ENCODE measurements around the gene WDR91. TPM values are rescaled to one million over a fixed set of nuclear protein-coding genes. Genes with fewer than 3 reads are reported as not detected.

WDR91 gene
- total and polyA plus RNA-seq, 2 donors (not counting 3 experiments of a cell fraction or from before 2014, with no cell fraction given), result 6.7 to 7.0 TPM

- Histone ChIP-seq H3K36me3 (ENCODE audit: control insufficient read depth in 2 of 2, extremely low read depth in 1 of 2, insufficient read depth in 2 of 2, low read length in 2 of 2) (peaks cover 4% of the 10 kb centered on the region in 2 experiments), H4K20me1 (replicated peaks; ENCODE audit: control insufficient read depth, extremely low read depth, insufficient read depth, low read length) (no peaks in the 10 kb centered on the region), H3K9ac (replicated peaks; ENCODE audit: extremely low read depth, insufficient read depth, low read length) (no peak overlapping the region), H2AFZ (ENCODE audit: low read depth, low read length) (no peak overlapping the region), H3K9me1 (replicated peaks; ENCODE audit: control insufficient read depth, extremely low read depth, insufficient read depth, low read length) (no peaks in the 10 kb centered on the region), H3K79me2 (ENCODE audit: control insufficient read depth, insufficient read depth, low read length) (peaks cover 3% of the 10 kb centered on the region), H3K9me3 (replicated peaks; ENCODE audit: control insufficient read depth, insufficient read depth, low read length) (no peaks in the 10 kb centered on the region), H3K4me1 (ENCODE audit: control insufficient read depth, extremely low read depth, insufficient read depth, low read length) (peaks cover 28% of the 10 kb centered on the region), H3K4me2 (ENCODE audit: insufficient read depth, low read length) (no peak overlapping the region), H3K27me3 (ENCODE audit: control insufficient read depth in 2 of 2, insufficient read depth in 2 of 2, low read length in 2 of 2) (no peaks in the 10 kb centered on the region), H3K27ac (ENCODE audit: insufficient read depth, low read depth, low read length) (peak overlapping the region; percentile 19), H3K4me3 (replicated peaks in 1 of 3; ENCODE audit: insufficient read depth in 1 of 3, low read depth in 1 of 3, low read length in 3 of 3) (no peak overlapping the region)
- dilution Hi-C loops (cut with MboI; ENCODE audit: extremely low pct_ligation_motif_present, low sequenced_read_pairs), result no loop called here
- peak; percentile 43 for FAIRE-seq
- ChIA-PET CTCF (interaction anchor here (1.6 kb wide), 1 partner anchor 19 kb away, joined by 4 read pairs; the partner anchor contains the start of gene TMEM140), POLR2A (no interaction called here)
- intact Hi-C loops (cut with micrococcal nuclease), result loop anchor here (10.0 kb wide), 1 partner anchor 472 kb away; no protein-coding TSS in a partner anchor
- BruUV-seq (replicated peaks), result no TSS peak
- DNase-seq (ENCODE audit: low read depth, low spot score), result peak; percentile 94
- no peak for TF ChIP-seq EZH2 (IDR thresholded peaks at IDR 0.05; ENCODE audit: borderline replicate concordance, low read depth, low read length, severe bottlenecking)
- no peak for TF ChIP-seq CTCF (IDR thresholded peaks at IDR 0.05; ENCODE audit: extremely low read depth in 1 of 2, insufficient read depth in 1 of 2, low read depth in 1 of 2, low read length in 2 of 2)
- TF ChIP-seq FOS (IDR thresholded peaks at IDR 0.05; ENCODE audit: borderline replicate concordance, insufficient read depth, low read length), result no peak
- no peak for TF ChIP-seq POLR2AphosphoS5 (IDR thresholded peaks at IDR 0.05; ENCODE audit: insufficient read depth, low read depth, low read length)
- no peak for TF ChIP-seq MAX (IDR thresholded peaks at IDR 0.05; ENCODE audit: insufficient read depth, insufficient read length)
- TF ChIP-seq JUN (IDR thresholded peaks at IDR 0.05; ENCODE audit: borderline replicate concordance, insufficient read depth, insufficient read length, low read depth), result no peak
- TF ChIP-seq POLR2A (IDR thresholded peaks at IDR 0.05; ENCODE audit: low read depth, low read length), result no peak
- no peak for TF ChIP-seq GATA2 (IDR thresholded peaks at IDR 0.05; ENCODE audit: insufficient read depth, insufficient read length, low read depth, low read length)
- no peak for TF ChIP-seq MYC (IDR thresholded peaks at IDR 0.05; ENCODE audit: low read depth, low read length)
Measured at GRCh38 chr7:135166338-135166990, 44.9 kb downstream of the WDR91 start.

Data from endothelial cell of umbilical vein (primary cell).